ENCODE measurements around the gene NPR3.

The NPR3 gene

GRCh38 chr5:32814141-32814540 lies 103.0 kb downstream of the NPR3 start:
- Mint-ChIP-seq H3K36me3 (ENCODE audit: insufficient read depth) (peaks cover 2% of the 10 kb centered on the region), H3K27ac (no peak overlapping the region), H3K27me3 (no peaks in the 10 kb centered on the region), H3K4me3 (no peak overlapping the region), H3K9me3 (peaks cover 0 to 3% of the 10 kb centered on the region in 2 donors), H3K4me1 (ENCODE audit: low read depth in 2 of 2) (no peaks in the 10 kb centered on the region)
- no peak for DNase-seq
- ATAC-seq (replicated peaks): no peak

GRCh38 chr5:32814620-32815019 lies 103.5 kb downstream of the NPR3 start:
- DNase-seq: no peak
- Mint-ChIP-seq H3K27me3 (no peaks in the 10 kb centered on the region), H3K9me3 (peaks cover 0 to 3% of the 10 kb centered on the region in 2 donors), H3K27ac (no peak overlapping the region), H3K4me1 (ENCODE audit: low read depth in 2 of 2) (no peaks in the 10 kb centered on the region), H3K36me3 (ENCODE audit: insufficient read depth) (peaks cover 2% of the 10 kb centered on the region), H3K4me3 (no peak overlapping the region)
- no peak for ATAC-seq (replicated peaks)

- Mint-ChIP-seq H3K36me3 (ENCODE audit: insufficient read depth) (no peaks in the 10 kb centered on the region), H3K9me3 (peaks cover 0 to 7% of the 10 kb centered on the region in 2 donors), H3K27ac (no peak overlapping the region), H3K4me1 (ENCODE audit: low read depth in 2 of 2) (no peaks in the 10 kb centered on the region), H3K4me3 (no peak overlapping the region), H3K27me3 (no peaks in the 10 kb centered on the region)
- DNase-seq (no peak), ATAC-seq (replicated peaks) (no peak)
Measured at GRCh38 chr5:32827981-32828380, 116.9 kb downstream of the NPR3 start.

GRCh38 chr5:32828492-32828891 lies 117.4 kb downstream of the NPR3 start:
- no peak for DNase-seq
- H3K4me1 Mint-ChIP-seq (ENCODE audit: low read depth in 2 of 2): no peaks in the 10 kb centered on the region

GRCh38 chr5:32831624-32832023 lies 120.5 kb downstream of the NPR3 start:
- Mint-ChIP-seq H3K9me3 (peaks cover 0 to 9% of the 10 kb centered on the region in 2 donors), H3K27ac (no peak overlapping the region)

More at GRCh38 chr5:32828492-32828891, 117.4 kb downstream of the NPR3 start:
- Mint-ChIP-seq H3K4me3 (no peak overlapping the region), H3K27ac (no peak overlapping the region), H3K36me3 (ENCODE audit: insufficient read depth) (no peaks in the 10 kb centered on the region), H3K27me3 (no peaks in the 10 kb centered on the region), H3K9me3 (peaks cover 0 to 9% of the 10 kb centered on the region in 2 donors)
- no peak for ATAC-seq (replicated peaks)

GRCh38 chr5:32833127-32833526 lies 122.0 kb downstream of the NPR3 start:
- Mint-ChIP-seq H3K36me3 (ENCODE audit: insufficient read depth) (no peaks in the 10 kb centered on the region), H3K4me3 (no peak overlapping the region), H3K27ac (no peak overlapping the region), H3K27me3 (no peaks in the 10 kb centered on the region), H3K9me3 (peaks cover 0 to 9% of the 10 kb centered on the region in 2 donors), H3K4me1 (ENCODE audit: low read depth in 2 of 2) (no peaks in the 10 kb centered on the region)
- no peak for ATAC-seq (replicated peaks)
- DNase-seq: no peak

More at GRCh38 chr5:32831624-32832023, 120.5 kb downstream of the NPR3 start:
- Mint-ChIP-seq H3K4me1 (ENCODE audit: low read depth in 2 of 2) (no peaks in the 10 kb centered on the region), H3K4me3 (no peak overlapping the region), H3K27me3 (no peaks in the 10 kb centered on the region), H3K36me3 (ENCODE audit: insufficient read depth) (no peaks in the 10 kb centered on the region)
- ATAC-seq (replicated peaks) (no peak), DNase-seq (no peak)

GRCh38 chr5:32833663-32834062 lies 122.5 kb downstream of the NPR3 start:
- ATAC-seq (replicated peaks) (no peak), DNase-seq (no peak)
- Mint-ChIP-seq H3K27ac (no peak overlapping the region), H3K4me3 (no peak overlapping the region), H3K4me1 (ENCODE audit: low read depth in 2 of 2) (no peaks in the 10 kb centered on the region), H3K9me3 (peaks cover 0 to 9% of the 10 kb centered on the region in 2 donors), H3K27me3 (no peaks in the 10 kb centered on the region), H3K36me3 (ENCODE audit: insufficient read depth) (no peaks in the 10 kb centered on the region)

GRCh38 chr5:32834251-32834650 lies 123.1 kb downstream of the NPR3 start:
- H3K4me1 Mint-ChIP-seq (ENCODE audit: low read depth in 2 of 2): no peaks in the 10 kb centered on the region
- H3K9me3 Mint-ChIP-seq: peaks cover 0 to 9% of the 10 kb centered on the region in 2 donors
- no peaks in the 10 kb centered on the region for H3K36me3 Mint-ChIP-seq (ENCODE audit: insufficient read depth)
- ATAC-seq (replicated peaks) (no peak), DNase-seq (no peak)
- H3K27me3 Mint-ChIP-seq: no peaks in the 10 kb centered on the region
- H3K27ac Mint-ChIP-seq: no peak overlapping the region
- no peak overlapping the region for H3K4me3 Mint-ChIP-seq

GRCh38 chr5:32836176-32836575 lies 125.1 kb downstream of the NPR3 start:
- no peaks in the 10 kb centered on the region for H3K4me1 Mint-ChIP-seq (ENCODE audit: low read depth in 2 of 2)
- no peaks in the 10 kb centered on the region for H3K27me3 Mint-ChIP-seq
- H3K9me3 Mint-ChIP-seq: peaks cover 0 to 9% of the 10 kb centered on the region in 2 donors
- no peak overlapping the region for H3K27ac Mint-ChIP-seq
- H3K4me3 Mint-ChIP-seq: no peak overlapping the region
- ATAC-seq (replicated peaks) (no peak), DNase-seq (no peak)
- H3K36me3 Mint-ChIP-seq (ENCODE audit: insufficient read depth): no peaks in the 10 kb centered on the region

- Mint-ChIP-seq H3K4me3 (no peak overlapping the region), H3K36me3 (ENCODE audit: insufficient read depth) (no peaks in the 10 kb centered on the region), H3K9me3 (peaks cover 0 to 9% of the 10 kb centered on the region in 2 donors), H3K27ac (no peak overlapping the region), H3K27me3 (no peaks in the 10 kb centered on the region), H3K4me1 (ENCODE audit: low read depth in 2 of 2) (no peaks in the 10 kb centered on the region)
- no peak for ATAC-seq (replicated peaks)
- DNase-seq: no peak
Measured at GRCh38 chr5:32837211-32837610, 126.1 kb downstream of the NPR3 start.

GRCh38 chr5:32839106-32839505 lies 128.0 kb downstream of the NPR3 start:
- DNase-seq (no peak), ATAC-seq (replicated peaks) (no peak)
- no peak overlapping the region for H3K4me3 Mint-ChIP-seq
- H3K27me3 Mint-ChIP-seq: no peaks in the 10 kb centered on the region
- H3K9me3 Mint-ChIP-seq: no peaks in the 10 kb centered on the region
- H3K4me1 Mint-ChIP-seq (ENCODE audit: low read depth in 2 of 2): no peaks in the 10 kb centered on the region
- no peak overlapping the region for H3K27ac Mint-ChIP-seq
- no peaks in the 10 kb centered on the region for H3K36me3 Mint-ChIP-seq (ENCODE audit: insufficient read depth)

- no peak for ATAC-seq (replicated peaks)
- H3K27me3 Mint-ChIP-seq: no peaks in the 10 kb centered on the region
Measured at GRCh38 chr5:32840606-32841005, 129.5 kb downstream of the NPR3 start.

More at GRCh38 chr5:32840606-32841005, 129.5 kb downstream of the NPR3 start:
- Mint-ChIP-seq H3K4me1 (ENCODE audit: low read depth in 2 of 2) (no peaks in the 10 kb centered on the region), H3K4me3 (no peak overlapping the region), H3K9me3 (peaks cover 0 to 2% of the 10 kb centered on the region in 2 donors), H3K27ac (no peak overlapping the region), H3K36me3 (ENCODE audit: insufficient read depth) (no peaks in the 10 kb centered on the region)
- DNase-seq: no peak
